ENCODE data around the gene TSPEAR. TPM values are rescaled to one million over a fixed set of nuclear protein-coding genes. Genes with fewer than 3 reads are reported as not detected.

The TSPEAR gene
- total and polyA plus RNA-seq, 2 of the 13 experiments (the other 11 are each of a cell fraction or from before 2014, with no cell fraction given) = 0.07 to 0.32 TPM

DNA sequence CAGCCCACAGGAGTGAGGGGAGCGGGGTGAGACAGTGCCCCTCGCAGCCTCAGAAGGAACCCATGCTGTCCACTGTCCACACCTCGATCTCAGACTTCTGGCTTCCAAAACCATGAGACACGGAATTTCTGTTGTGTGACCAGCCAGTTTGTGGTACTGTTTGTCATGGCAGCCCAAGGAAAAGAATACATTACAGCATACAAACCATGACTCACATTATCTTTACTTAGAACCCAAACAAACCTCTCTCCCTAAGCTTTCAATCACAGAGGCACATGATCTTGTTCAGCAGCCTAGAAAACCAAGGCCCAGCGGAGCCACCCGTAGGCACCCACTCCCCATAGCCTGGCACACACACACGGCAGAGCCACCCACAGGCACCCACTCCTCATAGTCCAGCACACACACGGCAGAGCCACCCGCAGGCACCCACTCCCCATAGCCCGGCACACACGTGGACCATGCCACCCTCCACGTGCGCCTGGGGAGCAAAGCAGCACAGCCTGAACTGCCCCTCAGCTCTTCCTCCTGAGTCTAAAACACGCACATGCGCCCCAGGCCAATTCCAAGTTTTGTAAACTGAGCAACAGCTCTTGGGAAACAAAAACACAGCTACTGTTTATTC lies 138.3 kb downstream of the TSPEAR start (continued):
- TF ChIP-seq SIX4 (CRISPR knock-in tag; IDR thresholded peaks at IDR 0.05) (no peak), SETDB1 (CRISPR knock-in tag; IDR thresholded peaks at IDR 0.05; ENCODE audit: borderline replicate concordance) (no peak), MNT (IDR thresholded peaks at IDR 0.05) (peak; percentile 99), FOXK2 (IDR thresholded peaks at IDR 0.05) (no peak), CREB1 (IDR thresholded peaks at IDR 0.05) (peak; percentile 38; the same call in 1 of the 2 replicates), CREB1 (CRISPR knock-in tag; IDR thresholded peaks at IDR 0.05) (no peak), FOSL2 (CRISPR knock-in tag; IDR thresholded peaks at IDR 0.05) (peak; percentile 45; the same call in 1 of the 2 replicates), ARNT (IDR thresholded peaks at IDR 0.05) (no peak), SAP130 (CRISPR knock-in tag; IDR thresholded peaks at IDR 0.05; ENCODE audit: low read depth) (0 out of 2 replicates have a peak, but pooled peaks have one; percentile 9), HNF1A (IDR thresholded peaks at IDR 0.05; ENCODE audit: low read depth) (no peak), HNF1A (CRISPR knock-in tag; IDR thresholded peaks at IDR 0.05; ENCODE audit: borderline replicate concordance) (no peak)
- TF ChIP-seq, protein P1, sequence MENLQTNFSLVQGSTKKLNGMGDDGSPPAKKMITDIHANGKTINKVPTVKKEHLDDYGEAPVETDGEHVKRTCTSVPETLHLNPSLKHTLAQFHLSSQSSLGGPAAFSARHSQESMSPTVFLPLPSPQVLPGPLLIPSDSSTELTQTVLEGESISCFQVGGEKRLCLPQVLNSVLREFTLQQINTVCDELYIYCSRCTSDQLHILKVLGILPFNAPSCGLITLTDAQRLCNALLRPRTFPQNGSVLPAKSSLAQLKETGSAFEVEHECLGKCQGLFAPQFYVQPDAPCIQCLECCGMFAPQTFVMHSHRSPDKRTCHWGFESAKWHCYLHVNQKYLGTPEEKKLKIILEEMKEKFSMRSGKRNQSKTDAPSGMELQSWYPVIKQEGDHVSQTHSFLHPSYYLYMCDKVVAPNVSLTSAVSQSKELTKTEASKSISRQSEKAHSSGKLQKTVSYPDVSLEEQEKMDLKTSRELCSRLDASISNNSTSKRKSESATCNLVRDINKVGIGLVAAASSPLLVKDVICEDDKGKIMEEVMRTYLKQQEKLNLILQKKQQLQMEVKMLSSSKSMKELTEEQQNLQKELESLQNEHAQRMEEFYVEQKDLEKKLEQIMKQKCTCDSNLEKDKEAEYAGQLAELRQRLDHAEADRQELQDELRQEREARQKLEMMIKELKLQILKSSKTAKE (CRISPR knock-in tag; IDR thresholded peaks at IDR 0.05; ENCODE audit: borderline replicate concordance) = no peak
